Mesenchymal stem cell (in vitro differentiated cells and primary cell): ENCODE results near the gene SLIT3.

Source experiments
- DNase-seq: peaks from one replicate; pipeline ENCODE4 v3.0.0-alpha.2; 2013
- H2AFZ ChIP-seq: one replicate; pipeline ENCODE4 v1.6.1; 2013; ENCODE audit warnings: low read depth, mild to moderate bottlenecking, control low read depth, inconsistent platforms, low read length, moderate library complexity
- H2AK5ac ChIP-seq: 2 replicates; pipeline ENCODE4 v1.6.1; 2013; ENCODE audit warnings: low read length, moderate library complexity, mild to moderate bottlenecking, inconsistent platforms; ENCODE audit not compliant: severe bottlenecking
- H2BK120ac ChIP-seq: one replicate; pipeline ENCODE4 v1.6.1; 2013; ENCODE audit warnings: low read depth, mild to moderate bottlenecking, inconsistent platforms, low read length, moderate library complexity
- H2BK12ac ChIP-seq, 2 experiments: one replicate each; pipeline ENCODE4 v1.6.1; 2013; ENCODE audit warnings: inconsistent platforms in 2 of 2, low read length in 2 of 2, mild to moderate bottlenecking in 2 of 2, moderate library complexity in 2 of 2, control low read depth in 1 of 2
- H2BK15ac ChIP-seq: one replicate; pipeline ENCODE4 v1.6.1; 2013; ENCODE audit warnings: mild to moderate bottlenecking, low read depth, inconsistent platforms; ENCODE audit not compliant: poor library complexity, severe bottlenecking
- H2BK5ac ChIP-seq: 2 replicates; pipeline ENCODE4 v1.6.1; 2013; ENCODE audit warnings: low read depth, mild to moderate bottlenecking, low read length, control low read depth, inconsistent platforms; ENCODE audit not compliant: poor library complexity, severe bottlenecking
- H3K14ac ChIP-seq, 2 experiments: one replicate each; pipeline ENCODE4 v1.6.1; 2013; ENCODE audit warnings: inconsistent platforms in 2 of 2, low read length in 2 of 2, control low read depth in 1 of 2, mild to moderate bottlenecking in 1 of 2, moderate library complexity in 1 of 2
- H3K18ac ChIP-seq, 2 experiments: one replicate each; pipeline ENCODE4 v1.6.1; 2013; ENCODE audit warnings: inconsistent platforms in 2 of 2, low read length in 2 of 2, control low read depth in 1 of 2, low read depth in 1 of 2, mild to moderate bottlenecking in 1 of 2
- H3K23ac ChIP-seq, 2 experiments: one replicate each; pipeline ENCODE4 v1.6.1; 2013; ENCODE audit warnings: inconsistent platforms in 2 of 2, low read length in 2 of 2, mild to moderate bottlenecking in 2 of 2, moderate library complexity in 2 of 2, control low read depth in 1 of 2
- H3K27ac ChIP-seq: 2 replicates; pipeline ENCODE4 v1.5.1; 2013; ENCODE audit warnings: mild to moderate bottlenecking, moderate library complexity, low read length, control low read depth, inconsistent platforms; ENCODE audit not compliant: poor library complexity, severe bottlenecking
- H3K27me3 ChIP-seq, 2 experiments: 2 replicates each; pipeline versions ENCODE4 v1.6.1 to v1.7.0; 2013; ENCODE audit warnings: low read length in 2 of 2, mild to moderate bottlenecking in 2 of 2, moderate library complexity in 2 of 2, control low read depth in 1 of 2, inconsistent platforms in 1 of 2; ENCODE audit not compliant: control insufficient read depth in 1 of 2, insufficient read depth in 1 of 2
- H3K36me3 ChIP-seq, 2 experiments: 2 replicates each; pipeline versions ENCODE4 v1.6.1 to v1.7.0; 2013; ENCODE audit warnings: low read length in 2 of 2, control low read depth in 1 of 2, inconsistent platforms in 1 of 2, low read depth in 1 of 2, mild to moderate bottlenecking in 1 of 2; ENCODE audit not compliant: insufficient read depth in 2 of 2, control insufficient read depth in 1 of 2
- H3K4ac ChIP-seq, 2 experiments: one replicate each; pipeline ENCODE4 v1.6.1; 2013; ENCODE audit warnings: inconsistent platforms in 2 of 2, low read length in 2 of 2, mild to moderate bottlenecking in 2 of 2, moderate library complexity in 2 of 2, control low read depth in 1 of 2, low read depth in 1 of 2
- H3K4me1 ChIP-seq: 2 replicates; pipeline ENCODE4 v1.6.1; 2013; ENCODE audit warnings: low read depth, low read length, control low read depth; ENCODE audit not compliant: control insufficient read depth, insufficient read depth
- H3K4me2 ChIP-seq: 2 replicates; pipeline ENCODE4 v1.6.1; 2013; ENCODE audit warnings: low read length, mild to moderate bottlenecking, inconsistent platforms; ENCODE audit not compliant: poor library complexity, severe bottlenecking
- H3K4me3 ChIP-seq, 2 experiments: 2 replicates each; pipeline versions ENCODE4 v1.5.1 to v1.7.0; 2013; ENCODE audit warnings: low read length in 2 of 2, mild to moderate bottlenecking in 2 of 2, control low read depth in 1 of 2, low read depth in 1 of 2; ENCODE audit not compliant: insufficient read depth in 1 of 2
- H3K79me1 ChIP-seq: replicated peaks from 2 replicates; pipeline ENCODE4 v1.6.1; 2013; ENCODE audit warnings: mild to moderate bottlenecking, control low read depth, low read length, inconsistent platforms; ENCODE audit not compliant: poor library complexity, severe bottlenecking
- H3K9ac ChIP-seq: 2 replicates; pipeline ENCODE4 v1.7.0; 2013; ENCODE audit warnings: mild to moderate bottlenecking, low read length, moderate library complexity
- H3K9me3 ChIP-seq: 2 replicates; pipeline ENCODE4 v1.7.0; 2013; ENCODE audit warnings: mild to moderate bottlenecking, low read length; ENCODE audit not compliant: control insufficient read depth
- H4K8ac ChIP-seq: one replicate; pipeline ENCODE4 v1.6.1; 2013; ENCODE audit warnings: inconsistent platforms, mild to moderate bottlenecking, low read length, moderate library complexity
- H4K91ac ChIP-seq: one replicate; pipeline ENCODE4 v1.6.1; 2013; ENCODE audit warnings: mild to moderate bottlenecking, low read length, inconsistent platforms
- WGBS: methylation state at CpG from one replicate; pipeline ENCODE4 v1.1.7; 2013; ENCODE audit warnings: mixed read lengths; 5-methylcytosine and 5-hydroxymethylcytosine counted together

Gene SLIT3

GRCh38 chr5:169185626-169186025 lies 115.3 kb downstream of the SLIT3 start:
- Histone ChIP-seq H2AK5ac (no peak overlapping the region), H3K23ac (no peak overlapping the region), H2BK5ac (no peak overlapping the region), H3K4me3 (no peak overlapping the region), H2BK12ac (no peak overlapping the region), H3K27ac (no peak overlapping the region), H3K18ac (no peak overlapping the region), H4K91ac (no peak overlapping the region), H3K79me1 (no peaks in the 10 kb centered on the region), H3K9ac (no peak overlapping the region), H3K36me3 (peaks cover 0 to 14% of the 10 kb centered on the region in 2 experiments), H3K27me3 (peaks cover 0 to 3% of the 10 kb centered on the region in 2 experiments), H2BK120ac (no peak overlapping the region), H3K14ac (no peak overlapping the region), H3K4me1 (no peaks in the 10 kb centered on the region), H2AFZ (no peak overlapping the region), H4K8ac (no peak overlapping the region), H2BK15ac (no peak overlapping the region), H3K4ac (no peak overlapping the region), H3K4me2 (no peak overlapping the region), H3K9me3 (no peaks in the 10 kb centered on the region)
- 70% methylated on average over 3 of the region's 3 CpGs for WGBS
- no peak for DNase-seq

- Histone ChIP-seq H2AFZ (no peak overlapping the region), H2BK15ac (no peak overlapping the region), H3K18ac (no peak overlapping the region), H3K9ac (no peak overlapping the region), H4K91ac (no peak overlapping the region), H3K23ac (no peak overlapping the region), H2BK120ac (no peak overlapping the region), H3K4me2 (no peak overlapping the region), H3K4me1 (no peaks in the 10 kb centered on the region), H3K79me1 (no peaks in the 10 kb centered on the region), H3K27me3 (peaks cover 0 to 3% of the 10 kb centered on the region in 2 experiments), H3K4me3 (no peak overlapping the region), H3K9me3 (no peaks in the 10 kb centered on the region), H3K27ac (no peak overlapping the region), H2BK5ac (no peak overlapping the region), H3K4ac (no peak overlapping the region), H3K14ac (no peak overlapping the region), H2AK5ac (no peak overlapping the region), H3K36me3 (peaks cover 0 to 14% of the 10 kb centered on the region in 2 experiments), H2BK12ac (no peak overlapping the region), H4K8ac (no peak overlapping the region)
- no peak for DNase-seq
These were observed 117.4 kb downstream of the SLIT3 start for GRCh38 chr5:169183576-169183975.

GRCh38 chr5:169182797-169183196 lies 118.1 kb downstream of the SLIT3 start:
- DNase-seq, result no peak
- Histone ChIP-seq H3K79me1 (no peaks in the 10 kb centered on the region), H2BK15ac (no peak overlapping the region), H3K4me2 (no peak overlapping the region), H3K9me3 (no peaks in the 10 kb centered on the region), H4K8ac (no peak overlapping the region), H3K27me3 (peaks cover 0 to 3% of the 10 kb centered on the region in 2 experiments), H2BK120ac (no peak overlapping the region), H2AK5ac (no peak overlapping the region), H3K14ac (no peak overlapping the region), H2AFZ (no peak overlapping the region), H4K91ac (no peak overlapping the region), H3K9ac (no peak overlapping the region), H3K36me3 (peaks cover 0 to 22% of the 10 kb centered on the region in 2 experiments), H3K27ac (no peak overlapping the region), H2BK12ac (no peak overlapping the region), H3K23ac (no peak overlapping the region), H3K4me3 (no peak overlapping the region), H2BK5ac (no peak overlapping the region), H3K4me1 (no peaks in the 10 kb centered on the region), H3K4ac (no peak overlapping the region), H3K18ac (no peak overlapping the region)
- 79% methylated on average over 1 of the region's 4 CpGs for WGBS

- Histone ChIP-seq H2BK12ac (no peak overlapping the region), H3K79me1 (no peaks in the 10 kb centered on the region), H3K4me1 (no peaks in the 10 kb centered on the region), H3K27ac (no peak overlapping the region), H3K4ac (no peak overlapping the region), H3K4me3 (no peak overlapping the region), H2AFZ (no peak overlapping the region), H3K4me2 (no peak overlapping the region), H3K36me3 (peaks cover 0 to 32% of the 10 kb centered on the region in 2 experiments), H3K18ac (no peak overlapping the region), H3K9ac (no peak overlapping the region), H2BK120ac (no peak overlapping the region), H3K9me3 (no peaks in the 10 kb centered on the region), H4K91ac (no peak overlapping the region), H2BK15ac (no peak overlapping the region), H4K8ac (no peak overlapping the region), H3K23ac (no peak overlapping the region), H2AK5ac (no peak overlapping the region), H3K14ac (no peak overlapping the region), H2BK5ac (no peak overlapping the region), H3K27me3 (peaks cover 0 to 3% of the 10 kb centered on the region in 2 experiments)
- no peak for DNase-seq
- WGBS, result 62% methylated on average over 4 of the region's 8 CpGs
These were observed 119.1 kb downstream of the SLIT3 start for GRCh38 chr5:169181814-169182213.
